Measurements from ENCODE around the gene KDM5A. TPM values are rescaled to one million over a fixed set of nuclear protein-coding genes. Genes with fewer than 3 reads are reported as not detected.
"Not testable (repeated sequence)": the region's sequence is repeated elsewhere in the genome, so short reads cannot be mapped to it uniquely, and the experiment has no call there.

Gene KDM5A
- polyA plus RNA-seq (2013, experiment 1 of 2; ENCODE audit: insufficient read length): 24.6 TPM
- 26.2 TPM for polyA plus RNA-seq (2013, experiment 2 of 2; ENCODE audit: insufficient read length)

- peak; percentile 94 for DNase-seq
Measured at GRCh38 chr12:389142-390096, at the start of gene KDM5A. Gene KDM5A, minus strand, starts transcription at chr12:389320. Its CDS starts 229 bp downstream, at chr12:389091.

GRCh38 chr12:435737-436136 lies 46.6 kb upstream of the KDM5A start:
- not testable (repeated sequence) for DNase-seq

GRCh38 chr12:422526-422925 lies 33.4 kb upstream of the KDM5A start:
- no peak for DNase-seq

GRCh38 chr12:418432-418831 lies 29.3 kb upstream of the KDM5A start:
- DNase-seq: no peak

GRCh38 chr12:414859-415258 lies 25.7 kb upstream of the KDM5A start:
- no peak for DNase-seq

GRCh38 chr12:402029-402389 lies 12.9 kb upstream of the KDM5A start:
- peak; percentile 34 for DNase-seq

- peak; percentile 89 for DNase-seq
Measured at GRCh38 chr12:401235-402028, 12.3 kb upstream of the KDM5A start, which contains the start of gene CCDC77. Gene CCDC77, plus strand, starts transcription at chr12:401644. Its CDS starts 7,740 bp downstream, at chr12:409384.

- DNase-seq: no peak
Measured at GRCh38 chr12:400828-401227, 11.7 kb upstream of the KDM5A start.

- DNase-seq: peak; percentile 26
Measured at GRCh38 chr12:388541-389141, 479 bp downstream of the KDM5A start.

- no peak for DNase-seq
Measured at GRCh38 chr12:388012-388411, 1.1 kb downstream of the KDM5A start.

GRCh38 chr12:386651-387050 lies 2.5 kb downstream of the KDM5A start:
- DNase-seq: peak; percentile 5

- DNase-seq: not testable (repeated sequence)
Measured at GRCh38 chr12:370739-371485, 18.2 kb downstream of the KDM5A start.

GRCh38 chr12:367972-368371 lies 21.1 kb downstream of the KDM5A start:
- no peak for DNase-seq

- no peak for DNase-seq
Measured at GRCh38 chr12:366820-367219, 22.3 kb downstream of the KDM5A start.

GRCh38 chr12:359091-359490 lies 30.0 kb downstream of the KDM5A start:
- no peak for DNase-seq

GRCh38 chr12:356276-356988 lies 32.7 kb downstream of the KDM5A start:
- peak; percentile 7 for DNase-seq

- not testable (repeated sequence) for DNase-seq
Measured at GRCh38 chr12:351197-351596, 37.9 kb downstream of the KDM5A start.

- DNase-seq: not testable (repeated sequence)
Measured at GRCh38 chr12:349625-350024, 39.5 kb downstream of the KDM5A start.

- not testable (repeated sequence) for DNase-seq
Measured at GRCh38 chr12:343036-343435, 46.1 kb downstream of the KDM5A start.

GRCh38 chr12:337039-337438 lies 52.1 kb downstream of the KDM5A start:
- no peak for DNase-seq

- no peak for DNase-seq
Measured at GRCh38 chr12:334125-334524, 55.0 kb downstream of the KDM5A start.
